Measurements from ENCODE around the gene GPC6. TPM values are rescaled to one million over a fixed set of nuclear protein-coding genes. Genes with fewer than 3 reads are reported as not detected.

GPC6 gene
- total RNA-seq, 1 donor from 2014 or later: 63.0 TPM

DNA sequence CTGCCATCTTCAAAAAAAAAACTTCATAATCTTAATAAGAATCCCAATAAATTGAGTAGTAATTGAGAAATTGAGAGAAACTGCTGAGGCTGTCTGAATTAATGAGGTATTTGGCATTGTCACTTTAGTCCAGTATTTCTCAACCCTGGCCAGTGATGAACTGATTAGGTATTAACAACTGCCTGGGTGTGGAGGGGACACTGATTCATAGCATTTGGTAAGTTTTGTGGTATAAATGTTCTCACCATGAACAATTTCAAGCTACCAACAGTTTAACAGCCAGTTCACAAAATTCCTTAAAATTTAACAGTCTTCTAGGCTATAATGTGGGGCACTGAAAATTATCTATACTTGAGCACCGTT, 18.3 kb downstream of the GPC6 start:
- peak overlapping the region; percentile 51 for H3K4me3 Mint-ChIP-seq (ENCODE audit: unreplicated experiment)
- FAIRE-seq: peak; percentile 87
- H2AFZ ChIP-seq (ENCODE audit: low read depth, low read length): peak overlapping the region; percentile 65

GRCh38 chr13:93246069-93246468, 19.5 kb downstream of the GPC6 start:
- Histone ChIP-seq H3K27me3 (ENCODE audit: insufficient read depth, low read length) (no peaks in the 10 kb centered on the region), H3K4me2 (ENCODE audit: low read length) (no peak overlapping the region), H2AFZ (ENCODE audit: low read depth, low read length) (no peak overlapping the region), H3K9ac (ENCODE audit: low read length) (no peak overlapping the region), H3K4me3 (ENCODE audit: insufficient read depth, low read depth, low read length) (no peak overlapping the region), H3K9me3 (ENCODE audit: insufficient read depth, low read depth, low read length) (no peaks in the 10 kb centered on the region), H3K27ac (ENCODE audit: low read depth, low read length) (no peak overlapping the region), H3K79me2 (ENCODE audit: insufficient read depth, low read length) (peaks cover 69% of the 10 kb centered on the region), H4K20me1 (ENCODE audit: insufficient read depth, low read length) (peaks cover 8% of the 10 kb centered on the region), H3K36me3 (ENCODE audit: insufficient read depth, low read length) (no peaks in the 10 kb centered on the region), H3K4me1 (ENCODE audit: insufficient read depth, low read length) (peaks cover 34% of the 10 kb centered on the region)
- TF ChIP-seq CTCF (IDR thresholded peaks at IDR 0.05; ENCODE audit: insufficient read depth, low read depth, low read length): no peak
- TF ChIP-seq EZH2 (IDR thresholded peaks at IDR 0.05; ENCODE audit: insufficient read depth, low read length): no peak
- FAIRE-seq (no peak), DNase-seq (ENCODE audit: low read depth) (no peak)
- Mint-ChIP-seq H3K4me3 (ENCODE audit: unreplicated experiment) (no peak overlapping the region), H3K36me3 (ENCODE audit: low read depth, unreplicated experiment) (peaks cover 11% of the 10 kb centered on the region), H3K27ac (ENCODE audit: unreplicated experiment) (no peak overlapping the region), H3K27me3 (ENCODE audit: low read depth, unreplicated experiment) (no peaks in the 10 kb centered on the region), H3K9me3 (ENCODE audit: unreplicated experiment) (no peaks in the 10 kb centered on the region), H3K4me1 (ENCODE audit: low read depth, unreplicated experiment) (peaks cover 42% of the 10 kb centered on the region)

More for the DNA sequence above, 18.3 kb downstream of the GPC6 start:
- Mint-ChIP-seq H3K27ac (ENCODE audit: unreplicated experiment) (peak overlapping the region; percentile 92), H3K36me3 (ENCODE audit: low read depth, unreplicated experiment) (peaks cover 8% of the 10 kb centered on the region), H3K4me1 (ENCODE audit: low read depth, unreplicated experiment) (peaks cover 35% of the 10 kb centered on the region), H3K9me3 (ENCODE audit: unreplicated experiment) (no peaks in the 10 kb centered on the region), H3K27me3 (ENCODE audit: low read depth, unreplicated experiment) (no peaks in the 10 kb centered on the region)
- Histone ChIP-seq H3K9ac (ENCODE audit: low read length) (peak overlapping the region; percentile 74), H3K27me3 (ENCODE audit: insufficient read depth, low read length) (no peaks in the 10 kb centered on the region), H3K9me3 (ENCODE audit: insufficient read depth, low read depth, low read length) (no peaks in the 10 kb centered on the region), H3K79me2 (ENCODE audit: insufficient read depth, low read length) (peaks cover 65% of the 10 kb centered on the region), H3K4me2 (ENCODE audit: low read length) (peak overlapping the region; percentile 86), H3K27ac (ENCODE audit: low read depth, low read length) (peak overlapping the region; percentile 57), H3K4me1 (ENCODE audit: insufficient read depth, low read length) (peaks cover 32% of the 10 kb centered on the region), H3K36me3 (ENCODE audit: insufficient read depth, low read length) (no peaks in the 10 kb centered on the region), H3K4me3 (ENCODE audit: insufficient read depth, low read depth, low read length) (peak overlapping the region; percentile 54), H4K20me1 (ENCODE audit: insufficient read depth, low read length) (peaks cover 8% of the 10 kb centered on the region)
- peak; percentile 82 for DNase-seq (ENCODE audit: low read depth)
- TF ChIP-seq EZH2 (IDR thresholded peaks at IDR 0.05; ENCODE audit: insufficient read depth, low read length) (no peak), CTCF (IDR thresholded peaks at IDR 0.05; ENCODE audit: insufficient read depth, low read depth, low read length) (no peak)

DNA sequence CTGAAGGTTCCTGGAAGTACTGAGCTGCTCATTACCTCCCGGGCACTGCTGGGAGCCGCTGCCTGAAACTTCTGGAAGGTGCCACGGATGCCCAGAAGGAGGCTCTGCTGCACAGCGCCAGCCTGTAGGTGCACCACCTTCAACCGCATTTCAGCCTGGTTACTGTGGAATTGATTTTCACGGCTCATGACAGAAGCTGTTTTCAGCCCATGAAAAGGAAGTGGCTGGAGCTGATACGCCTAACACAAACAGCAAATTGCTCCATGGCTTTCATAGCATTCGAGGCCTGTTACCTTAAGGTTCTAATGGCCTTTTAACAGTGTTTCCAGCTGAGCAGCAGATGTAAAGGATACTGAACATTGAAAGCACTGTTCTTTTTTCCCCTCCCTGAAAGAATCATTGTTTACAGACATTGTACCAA, 22.0 kb downstream of the GPC6 start:
- H3K4me1 ChIP-seq (ENCODE audit: insufficient read depth, low read length): peaks cover 33% of the 10 kb centered on the region
- peak overlapping the region; percentile 47 for H3K9ac ChIP-seq (ENCODE audit: low read length)
- peak overlapping the region; percentile 36 for H2AFZ ChIP-seq (ENCODE audit: low read depth, low read length)
- no peak overlapping the region for H3K4me3 ChIP-seq (ENCODE audit: insufficient read depth, low read depth, low read length)
- H3K27ac ChIP-seq (ENCODE audit: low read depth, low read length): peak overlapping the region; percentile 82
- H3K27me3 ChIP-seq (ENCODE audit: insufficient read depth, low read length): no peaks in the 10 kb centered on the region
- no peaks in the 10 kb centered on the region for H3K9me3 ChIP-seq (ENCODE audit: insufficient read depth, low read depth, low read length)
- Mint-ChIP-seq H3K27me3 (ENCODE audit: low read depth, unreplicated experiment) (no peaks in the 10 kb centered on the region), H3K36me3 (ENCODE audit: low read depth, unreplicated experiment) (peaks cover 5% of the 10 kb centered on the region), H3K4me3 (ENCODE audit: unreplicated experiment) (no peak overlapping the region), H3K4me1 (ENCODE audit: low read depth, unreplicated experiment) (peaks cover 55% of the 10 kb centered on the region), H3K9me3 (ENCODE audit: unreplicated experiment) (no peaks in the 10 kb centered on the region), H3K27ac (ENCODE audit: unreplicated experiment) (peak overlapping the region; percentile 91)
- peaks cover 4% of the 10 kb centered on the region for H4K20me1 ChIP-seq (ENCODE audit: insufficient read depth, low read length)
- peak overlapping the region; percentile 76 for H3K4me2 ChIP-seq (ENCODE audit: low read length)
- peaks cover 54% of the 10 kb centered on the region for H3K79me2 ChIP-seq (ENCODE audit: insufficient read depth, low read length)
- peak; percentile 60 for FAIRE-seq
- DNase-seq (ENCODE audit: low read depth): peak; percentile 66
- no peaks in the 10 kb centered on the region for H3K36me3 ChIP-seq (ENCODE audit: insufficient read depth, low read length)
- TF ChIP-seq CTCF (IDR thresholded peaks at IDR 0.05; ENCODE audit: insufficient read depth, low read depth, low read length): peak; percentile 52
- no peak for TF ChIP-seq EZH2 (IDR thresholded peaks at IDR 0.05; ENCODE audit: insufficient read depth, low read length)

Data from astrocyte (in vitro differentiated cells and primary cell).